Stimulated activated naive CD4-positive, alpha-beta T cell (primary cell): Measurements from ENCODE around the gene TBC1D23.
"Not testable (repeated sequence)": the region's sequence is repeated elsewhere in the genome, so short reads cannot be mapped to it uniquely, and the experiment has no call there.

ENCODE experiments used
- DNase-seq, 6 experiments: peaks; one replicate each; lab custom pipeline; 2025; lab: John Stamatoyannopoulos, UW

The TBC1D23 gene

DNA sequence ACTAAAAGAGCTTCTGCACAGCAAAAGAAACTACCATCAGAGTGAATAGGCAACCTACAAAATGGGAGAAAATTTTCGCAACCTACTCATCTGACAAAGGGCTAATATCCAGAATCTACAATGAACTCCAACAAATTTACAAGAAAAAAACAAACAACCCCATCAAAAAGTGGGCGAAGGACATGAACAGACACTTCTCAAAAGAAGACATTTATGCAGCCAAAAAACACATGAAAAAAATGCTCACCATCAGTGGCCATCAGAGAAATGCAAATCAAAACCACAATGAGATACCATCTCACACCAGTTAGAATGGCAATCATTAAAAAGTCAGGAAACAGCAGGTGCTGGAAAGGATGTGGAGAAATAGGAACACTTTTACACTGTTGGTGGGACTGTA, 91.0 kb downstream of the TBC1D23 start:
- DNase-seq: not testable (repeated sequence)

DNA sequence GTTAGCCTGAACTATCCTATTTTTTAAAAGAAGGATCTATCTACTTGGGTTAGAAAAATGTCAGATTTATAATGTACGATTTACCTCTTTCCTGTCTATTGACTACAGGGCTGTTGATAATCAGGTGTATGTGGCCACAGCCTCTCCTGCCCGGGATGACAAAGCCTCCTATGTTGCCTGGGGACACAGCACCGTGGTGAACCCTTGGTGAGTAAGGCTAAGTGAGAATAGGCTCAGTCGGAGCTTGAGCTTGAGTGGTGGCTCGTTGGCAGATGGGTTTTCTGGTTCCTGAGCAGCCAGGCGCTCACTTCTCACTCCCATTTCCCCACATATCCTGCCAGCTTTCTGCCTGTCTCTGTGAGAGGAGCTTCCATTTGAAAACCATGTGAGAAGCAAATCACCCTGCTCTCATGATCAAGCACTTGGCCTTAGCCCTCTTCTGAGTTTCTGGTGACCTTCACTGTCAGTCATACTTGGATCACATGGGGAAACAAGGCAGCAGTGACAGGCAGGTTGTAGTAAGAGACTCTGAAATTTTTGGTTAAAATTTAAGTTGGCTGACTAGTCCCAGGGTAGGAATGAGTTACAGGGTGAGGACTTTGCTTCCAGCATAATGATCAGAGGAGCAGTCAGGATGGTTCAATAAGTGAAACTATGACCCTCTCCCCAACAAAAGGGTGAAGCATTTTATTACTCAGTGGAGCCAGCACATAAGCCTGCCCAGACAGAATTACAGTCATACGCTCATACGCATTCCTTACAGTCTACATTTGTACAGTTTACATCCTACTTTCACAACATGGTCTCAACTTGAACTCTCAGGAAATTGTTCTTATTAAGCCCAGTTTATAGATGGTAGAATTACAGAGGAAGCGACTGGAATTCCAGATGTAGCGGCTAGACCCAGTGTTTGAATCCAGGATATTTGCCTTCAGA, 91.8 kb downstream of the TBC1D23 start:
- no peak for DNase-seq

DNA sequence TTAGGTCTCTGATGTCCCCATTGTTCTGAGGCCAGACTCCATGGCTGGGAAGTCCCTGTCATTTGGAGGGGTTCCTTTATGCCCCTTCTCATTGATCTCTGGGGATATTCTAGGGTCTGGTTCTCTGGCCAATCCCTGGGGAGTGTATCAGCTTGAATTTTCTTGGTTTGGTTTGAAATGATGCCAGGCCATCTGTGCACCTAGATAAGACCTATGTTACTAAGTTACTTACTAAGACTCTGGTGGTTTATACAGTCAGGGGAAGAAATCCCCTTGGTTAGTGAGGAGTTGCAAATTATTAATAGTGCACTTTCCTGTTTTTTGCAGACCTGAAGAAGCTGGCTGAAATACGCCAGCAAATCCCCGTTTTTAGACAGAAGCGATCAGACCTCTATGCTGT, 94.1 kb downstream of the TBC1D23 start:
- DNase-seq: no peak

DNA sequence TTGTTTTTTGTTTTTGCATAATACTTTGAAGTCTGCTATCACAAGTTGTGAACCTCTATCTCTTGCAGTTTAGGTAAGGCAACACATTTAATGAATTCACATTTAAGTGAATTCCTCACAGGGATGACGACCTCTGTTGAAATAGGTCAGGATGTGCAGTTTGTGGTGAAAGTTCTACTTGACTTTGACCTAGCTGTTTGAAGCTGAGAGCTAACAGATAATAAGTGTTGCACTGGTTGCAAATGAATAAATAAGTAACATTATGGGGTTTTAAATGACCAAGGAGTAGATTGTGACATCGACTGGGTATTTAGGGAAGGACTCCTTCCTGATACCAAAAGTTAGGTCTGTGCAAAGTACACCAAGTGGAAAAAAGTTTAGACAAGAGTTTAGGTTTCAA, 97.6 kb downstream of the TBC1D23 start:
- DNase-seq: no peak

DNA sequence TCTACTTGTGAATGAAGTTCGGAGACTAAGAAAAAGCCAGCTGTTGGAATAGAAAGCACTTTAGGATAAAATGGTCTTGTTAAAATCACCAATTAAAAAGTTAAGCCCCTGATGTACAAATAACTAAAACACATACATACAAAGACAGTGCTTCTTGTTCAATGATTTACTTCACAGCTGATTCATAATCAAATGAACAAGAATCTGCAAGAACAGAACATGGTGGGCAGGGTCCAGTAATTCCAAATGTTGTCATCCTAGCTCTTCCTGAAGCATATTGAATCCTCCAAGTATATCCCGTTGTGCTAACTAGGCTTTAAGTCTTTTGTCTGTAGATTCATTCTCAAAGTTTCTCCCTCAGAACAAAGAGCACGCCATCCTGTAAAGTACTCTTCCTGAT, 98.2 kb downstream of the TBC1D23 start:
- DNase-seq: no peak

DNA sequence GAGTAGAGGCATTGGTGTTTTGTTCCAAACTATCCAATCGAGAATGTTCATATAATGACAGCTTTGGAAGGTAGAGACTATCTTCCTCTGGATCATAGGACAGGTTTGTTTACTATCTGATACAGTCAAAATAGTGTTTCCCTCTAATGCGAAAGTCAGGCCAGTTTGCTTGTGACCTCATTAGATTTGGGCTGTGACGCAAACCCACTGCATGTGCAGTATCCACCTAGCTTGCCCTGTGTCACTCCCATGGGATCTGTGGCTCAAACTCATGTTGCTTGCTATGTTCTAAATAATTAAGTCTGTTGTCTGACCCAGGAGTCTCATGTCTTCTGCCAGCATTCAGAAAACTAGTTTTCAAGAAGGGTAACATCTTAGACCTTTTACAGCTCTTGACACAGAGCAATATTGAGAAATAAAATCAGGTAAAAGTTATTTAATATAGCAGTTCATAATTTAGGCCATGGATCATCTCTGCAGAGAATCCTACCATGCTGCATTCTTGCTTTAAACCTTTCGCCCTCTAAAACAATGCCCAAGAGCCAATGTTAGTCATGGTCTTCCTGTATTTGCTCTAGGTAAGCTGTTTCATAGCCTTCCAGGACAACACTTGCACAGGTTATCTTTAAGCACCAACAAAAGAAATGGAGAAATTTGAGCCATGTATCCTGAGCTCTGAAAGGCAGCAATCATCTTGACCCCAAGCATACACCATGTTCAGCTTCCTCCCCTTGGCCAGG, 100.1 kb downstream of the TBC1D23 start:
- DNase-seq: no peak

DNA sequence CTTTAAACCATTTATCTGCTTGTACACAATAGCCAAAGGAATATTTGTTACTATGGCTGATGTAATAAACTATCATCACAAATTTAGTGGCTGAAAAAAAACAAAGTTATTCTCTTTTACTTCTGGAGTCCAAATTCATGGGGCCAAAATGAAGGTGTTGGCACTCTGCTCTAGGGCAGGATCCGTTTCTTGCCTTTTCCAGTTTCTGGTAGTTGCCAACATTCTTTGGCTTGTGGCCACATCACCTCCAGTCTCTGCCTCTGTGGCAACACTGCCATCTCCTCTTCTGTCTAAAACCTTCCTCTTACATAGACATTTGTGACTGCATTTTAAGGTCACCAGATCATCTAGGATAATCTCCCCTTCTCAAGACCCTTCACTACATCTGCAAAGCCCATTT, 101.1 kb downstream of the TBC1D23 start:
- no peak for DNase-seq

DNA sequence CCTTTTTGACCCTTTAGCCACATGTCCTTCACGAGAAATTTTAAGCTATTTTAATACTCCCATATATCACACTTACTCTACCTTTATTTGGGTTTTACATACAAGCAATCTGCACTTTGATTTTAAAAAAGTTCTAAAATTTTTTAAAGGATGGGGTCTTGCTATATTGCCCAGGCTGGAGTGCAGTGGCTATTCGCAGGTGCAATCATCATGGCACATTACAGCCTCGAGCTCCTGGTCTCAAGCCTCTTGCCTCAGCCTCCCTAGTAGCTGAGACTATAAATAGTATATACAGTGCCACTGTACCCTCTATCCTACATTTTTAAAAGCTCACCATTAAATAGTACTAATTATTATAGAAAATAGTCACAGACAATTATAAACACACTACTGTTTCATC, 103.6 kb downstream of the TBC1D23 start:
- DNase-seq: no peak

DNA sequence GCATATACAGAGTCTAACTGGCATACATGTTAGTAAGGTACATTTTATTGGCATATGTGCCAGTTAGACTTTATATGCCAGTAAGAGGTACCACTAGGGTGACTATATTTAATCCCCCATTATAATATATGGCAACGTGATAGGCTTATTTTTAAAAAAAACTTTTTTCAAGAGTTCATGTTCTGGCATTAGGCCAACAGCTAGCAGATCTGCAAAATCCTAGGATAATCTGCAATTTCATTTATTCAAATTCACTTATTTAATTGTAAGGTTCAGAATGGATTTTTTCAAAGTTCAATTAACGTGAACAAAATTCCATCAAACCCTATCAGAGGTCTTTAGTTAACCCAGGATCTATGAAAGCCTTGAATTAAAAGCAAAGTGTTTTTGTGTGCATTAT, 105.6 kb downstream of the TBC1D23 start:
- no peak for DNase-seq

DNA sequence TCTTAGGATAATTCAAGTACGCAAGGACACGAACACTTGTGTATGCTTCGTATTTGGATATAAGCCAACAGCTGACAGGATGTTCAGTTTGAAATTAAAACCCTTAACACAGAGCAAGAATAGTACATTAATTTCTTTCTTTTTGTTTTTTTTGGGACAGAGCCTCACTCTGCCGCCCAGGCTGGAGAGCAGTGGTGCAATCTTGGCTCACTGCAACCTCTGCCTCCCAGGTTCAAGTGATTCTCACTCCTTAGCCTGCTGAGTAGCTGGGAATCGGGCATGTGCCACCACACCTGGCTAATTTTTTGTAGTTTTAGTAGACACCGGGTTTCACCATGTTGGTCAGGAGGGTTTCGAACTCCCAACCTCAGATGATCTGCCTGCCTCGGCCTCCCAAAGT, 107.6 kb downstream of the TBC1D23 start:
- DNase-seq: no peak

DNA sequence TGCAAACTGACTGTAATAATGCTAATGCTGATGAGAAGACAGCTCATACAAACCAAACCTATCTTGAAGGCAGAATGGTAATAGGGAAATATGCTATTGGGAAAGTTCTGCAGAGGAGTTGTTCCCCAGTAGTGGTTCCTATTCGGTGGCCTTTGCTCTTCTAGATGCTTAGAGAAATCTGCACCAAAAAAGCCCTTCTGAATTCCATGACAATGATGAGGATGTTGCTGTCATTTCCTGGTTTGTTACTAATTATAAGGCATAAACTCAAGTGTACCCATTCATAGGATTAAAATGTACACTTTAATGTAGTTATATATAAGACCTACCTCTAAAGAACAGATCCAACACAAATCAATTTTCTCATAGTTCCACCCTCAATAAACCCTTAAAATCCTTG, 110.0 kb downstream of the TBC1D23 start:
- no peak for DNase-seq

DNA sequence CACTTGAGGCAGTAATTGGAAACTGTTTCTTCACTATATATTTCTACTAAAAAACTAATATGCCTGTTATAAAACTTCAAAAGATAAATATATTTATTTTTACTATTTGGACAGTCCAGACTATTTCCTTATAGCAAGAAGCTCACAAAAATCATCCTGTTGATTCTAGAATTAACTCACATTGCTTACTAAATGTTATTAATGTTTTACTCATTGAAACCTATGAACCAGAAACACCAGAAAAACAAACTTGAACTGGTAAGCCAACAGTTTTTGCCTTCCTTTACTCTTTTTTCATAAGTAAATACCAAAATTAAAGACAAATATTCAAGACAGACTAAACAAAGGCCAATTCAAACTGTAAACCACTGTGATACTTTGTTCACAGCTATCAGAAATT, 113.7 kb downstream of the TBC1D23 start:
- DNase-seq: no peak
